Left lung (tissue), 10 donors: ENCODE measurements around the gene CADM4. TPM values are rescaled to one million over a fixed set of nuclear protein-coding genes. Genes with fewer than 3 reads are reported as not detected.
"Not testable (repeated sequence)": the region's sequence is repeated elsewhere in the genome, so short reads cannot be mapped to it uniquely, and the experiment has no call there.

Experiments
- ATAC-seq: fragments of 200-7000 bp; cut with Tn5 transposase; one replicate; pipeline ENCODE4 v1.9.1; 2020; ENCODE audit warnings: moderate library complexity
- DNase-seq, 4 donors: peaks; one replicate each; pipeline ENCODE4 v3.0.0-alpha.2; 2013 to 2020
- H3K27ac ChIP-seq, 2 donors: fragments of 200-600 bp; sonication (generic) in 1 of 2; one replicate each; pipeline versions ENCODE4 v1.5.0 to v1.8.0; 2020 to 2021
- H3K27me3 ChIP-seq, 2 donors: fragments of 200-600 bp; sonication (generic) in 1 of 2; one replicate each; pipeline versions ENCODE4 v1.5.0 to v1.8.0; 2020 to 2021
- H3K36me3 ChIP-seq, 2 donors: fragments of 200-600 bp; sonication (generic) in 1 of 2; one replicate each; pipeline versions ENCODE4 v1.5.0 to v1.8.0; 2020 to 2021
- H3K4me1 ChIP-seq, 2 donors: fragments of 200-600 bp; one replicate each; pipeline ENCODE4 v1.8.0; 2021
- H3K4me3 ChIP-seq, 2 donors: fragments of 200-600 bp; sonication (generic) in 1 of 2; one replicate each; pipeline versions ENCODE4 v1.5.0 to v1.8.0; 2020 to 2021; ENCODE audit warnings: mild to moderate bottlenecking in 1 of 2
- H3K9me3 ChIP-seq, 2 donors: fragments of 200-600 bp; sonication (generic) in 1 of 2; one replicate each; pipeline versions ENCODE4 v1.5.0 to v1.8.0; 2020 to 2021
- CTCF ChIP-seq, 2 donors: fragments of 200-600 bp; sonication (generic) in 1 of 2; IDR thresholded peaks; one replicate each; pipeline versions ENCODE4 v1.5.0 to v1.8.0; 2021; ENCODE audit warnings: antibody characterized with exemption in 2 of 2
- intact Hi-C, 2 donors: fragments of 100-400 bp; cut with DNase I; formaldehyde crosslinking; loops; one replicate each; pipeline versions ENCODE4 v1.11.2 to v1.14.2; 2022
- polyA plus RNA-seq, 6 donors: library from polyadenylated mRNA; unstranded; fragments of 120-200 nt; gene quantifications; one replicate each; pipeline ENCODE4 v1.2.1, GENCODE V29; 2013; ENCODE audit not compliant: insufficient read length in 6 of 6
- total RNA-seq, 2 donors: library from RNA; stranded (reverse); fragmentation: NEBNext Ultra II Directional; extraction: Animal tissue kit (Norgen Biotek cat#: 25700); gene quantifications; one replicate each; pipeline ENCODE4 v1.2.1, GENCODE V29; 2021
- donor health status: DM: no; HTN: yes; CAD: no.
- donor health status: DM: no; HTN: no; CAD: no.

The CADM4 gene
- total and polyA plus RNA-seq, 8 donors = 4.7 to 24.0 (median 19.6) TPM

GRCh38 chr19:43683905-43684304, 44.3 kb upstream of the CADM4 start:
- DNase-seq = no peak
- H3K36me3 ChIP-seq = no peaks in the 10 kb centered on the region
- intact Hi-C loops = no loop called here
- H3K27ac ChIP-seq = peak overlapping the region in 1 of 2 donors; percentile 61
- peaks cover 0 to 41% of the 10 kb centered on the region in 2 donors for H3K4me1 ChIP-seq
- no peak overlapping the region for H3K4me3 ChIP-seq
- TF ChIP-seq CTCF (IDR thresholded peaks at IDR 0.05) = no peak
- H3K9me3 ChIP-seq = no peaks in the 10 kb centered on the region
- no peaks in the 10 kb centered on the region for H3K27me3 ChIP-seq
- ATAC-seq = no peak

DNA sequence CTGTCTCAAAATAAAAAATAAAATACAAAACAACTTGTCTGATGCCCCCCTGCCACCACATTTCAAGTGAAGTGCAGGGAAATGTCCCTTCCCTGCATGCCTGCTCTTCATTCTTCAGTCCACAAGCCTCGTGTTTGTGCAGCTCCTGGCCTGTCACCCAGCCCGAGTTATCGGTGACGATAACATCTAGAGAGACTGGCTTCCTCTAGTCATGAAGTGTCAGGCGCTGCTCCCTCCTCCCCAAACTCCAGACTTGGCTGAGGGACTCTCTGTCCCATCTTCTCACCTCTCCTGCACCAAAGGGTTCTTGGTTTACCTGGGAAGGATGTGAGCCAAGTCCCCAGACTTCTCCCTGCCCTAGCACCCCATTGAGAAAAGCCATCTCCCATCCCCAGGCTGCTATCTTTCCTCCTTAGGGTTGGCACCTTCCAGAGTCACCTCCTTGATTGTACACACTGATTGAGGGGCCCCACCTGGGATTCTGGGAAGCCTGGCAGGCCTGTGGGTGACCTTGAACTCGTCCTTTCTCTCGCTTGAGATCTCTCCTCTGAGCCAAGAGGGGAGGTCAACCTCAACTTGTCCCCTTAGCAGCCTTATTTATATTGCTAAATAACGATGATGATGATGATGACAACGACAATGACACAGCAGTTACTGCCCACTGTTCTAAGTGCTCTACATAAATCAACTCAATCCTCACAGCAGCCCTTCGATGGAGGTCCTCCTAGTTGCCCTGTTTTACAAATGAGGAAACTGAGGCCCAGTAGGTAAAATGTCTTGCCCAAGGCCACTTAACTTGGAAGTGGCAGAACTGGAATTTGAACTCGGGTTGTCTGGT, 43.4 kb upstream of the CADM4 start:
- intact Hi-C loops = no loop called here
- H3K36me3 ChIP-seq = no peaks in the 10 kb centered on the region
- H3K27me3 ChIP-seq = no peaks in the 10 kb centered on the region
- H3K27ac ChIP-seq = no peak overlapping the region
- no peak for TF ChIP-seq CTCF (IDR thresholded peaks at IDR 0.05)
- DNase-seq (no peak), ATAC-seq (no peak)
- H3K9me3 ChIP-seq = no peaks in the 10 kb centered on the region
- peaks cover 0 to 35% of the 10 kb centered on the region in 2 donors for H3K4me1 ChIP-seq
- H3K4me3 ChIP-seq = no peak overlapping the region

DNA sequence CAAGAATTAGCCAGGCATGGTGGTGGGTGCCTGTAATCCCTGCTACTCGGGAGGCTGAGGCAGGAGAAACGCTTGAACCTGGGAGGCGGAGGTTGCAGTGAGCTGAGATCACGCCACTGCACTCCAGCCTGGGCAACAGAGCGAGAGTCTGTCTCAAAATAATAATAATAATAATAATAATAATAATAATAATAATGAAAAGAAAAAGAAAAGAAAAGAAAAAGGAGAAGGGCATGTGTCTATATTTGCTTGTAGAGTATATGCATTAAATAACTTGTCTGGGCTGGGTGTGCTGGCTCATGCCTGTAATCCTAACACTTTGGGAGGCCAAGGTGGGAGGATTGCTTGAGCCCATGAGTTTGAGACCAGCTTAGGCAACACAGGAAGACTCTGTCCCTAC, 42.6 kb upstream of the CADM4 start:
- intact Hi-C loops, H3K4me3 ChIP-seq, ATAC-seq, H3K36me3 ChIP-seq, H3K27ac ChIP-seq, H3K9me3 ChIP-seq, DNase-seq, H3K27me3 ChIP-seq: not testable (repeated sequence)
- peaks cover 0 to 30% of the 10 kb centered on the region in 2 donors for H3K4me1 ChIP-seq

GRCh38 chr19:43681821-43682220, 42.2 kb upstream of the CADM4 start:
- no peaks in the 10 kb centered on the region for H3K9me3 ChIP-seq
- no peak for DNase-seq
- no peaks in the 10 kb centered on the region for H3K36me3 ChIP-seq
- no peak for ATAC-seq
- H3K27ac ChIP-seq = no peak overlapping the region
- TF ChIP-seq CTCF (IDR thresholded peaks at IDR 0.05) = no peak
- intact Hi-C loops = no loop called here
- H3K4me3 ChIP-seq = no peak overlapping the region
- H3K4me1 ChIP-seq = peaks cover 0 to 30% of the 10 kb centered on the region in 2 donors
- no peaks in the 10 kb centered on the region for H3K27me3 ChIP-seq

- H3K27me3 ChIP-seq = no peaks in the 10 kb centered on the region
- H3K36me3 ChIP-seq = no peaks in the 10 kb centered on the region
- H3K4me3 ChIP-seq = no peak overlapping the region
- no peak for DNase-seq
- intact Hi-C loops = loop anchor here in 1 of 2 donors (10.0 kb wide), 1 partner anchor 56 kb away; no protein-coding TSS in a partner anchor
- no peak for TF ChIP-seq CTCF (IDR thresholded peaks at IDR 0.05)
- peaks cover 0 to 41% of the 10 kb centered on the region in 2 donors for H3K4me1 ChIP-seq
- no peak overlapping the region for H3K27ac ChIP-seq
- no peak for ATAC-seq
- H3K9me3 ChIP-seq = no peaks in the 10 kb centered on the region
Observed at GRCh38 chr19:43678512-43679261, 39.0 kb upstream of the CADM4 start.
